HEK293 (cell line): Measurements from ENCODE around the gene ARHGAP5.

Source experiments
- CTCF ChIA-PET: fragments of 350-600 bp; formaldehyde crosslinking; extraction: SDS; loops from one replicate; lab custom pipeline; 2021; ENCODE audit warnings: antibody characterized with exemption; lab: Yijun Ruan, JAX
- POLR2A ChIA-PET: fragments of 300-600 bp; formaldehyde crosslinking; extraction: SDS; loops from one replicate; lab custom pipeline; 2020; ENCODE audit warnings: antibody characterized with exemption, inconsistent platforms; lab: Yijun Ruan, JAX
- H3K27ac ChIP-seq: fragments of 200-500 bp; sonication (Bioruptor generic); 2 replicates; pipeline ENCODE4 v1.5.1; 2014; ENCODE audit warnings: low read depth, low read length, control low read depth, inconsistent platforms; ENCODE audit errors: extremely low read depth
- H3K36me3 ChIP-seq, 2 experiments: fragments of 200-500 bp in 1 of 2; sonication (Bioruptor generic) in 1 of 2; 1 replicate in 1 of 2; 2 replicates in 1 of 2; pipeline ENCODE4 v1.5.1; 2014 to 2017; ENCODE audit warnings: inconsistent platforms in 2 of 2, low read length in 2 of 2; ENCODE audit not compliant: control insufficient read depth in 2 of 2, insufficient read depth in 1 of 2
- H3K4me1 ChIP-seq: fragments of 200-500 bp; sonication (Bioruptor generic); 2 replicates; pipeline ENCODE4 v1.5.1; 2014; ENCODE audit warnings: mild to moderate bottlenecking, low read length, inconsistent platforms; ENCODE audit not compliant: control insufficient read depth, insufficient read depth
- H3K4me3 ChIP-seq: 2 replicates; pipeline ENCODE4 v1.5.1; 2011; ENCODE audit warnings: low read depth, mild to moderate bottlenecking, control low read depth, low read length, moderate library complexity
- H3K9me3 ChIP-seq: fragments of 200-500 bp; sonication (Bioruptor generic); 2 replicates; pipeline ENCODE4 v1.5.1; 2014; ENCODE audit warnings: low read depth, low read length, inconsistent platforms; ENCODE audit not compliant: control insufficient read depth, insufficient read depth
- GFI1B ChIP-seq: fragments of 450-650 bp; formaldehyde crosslinking; IDR thresholded peaks from 2 replicates; pipeline ENCODE4 v1.5.1; 2016; ENCODE audit warnings: missing biosample characterization, missing genetic modification characterization
- KLF10 ChIP-seq: fragments of 450-650 bp; IDR thresholded peaks from 2 replicates; pipeline ENCODE4 v1.5.1; 2018; ENCODE audit warnings: missing biosample characterization, mild to moderate bottlenecking, missing genetic modification characterization
- ZNF112 ChIP-seq: fragments of 450-650 bp; formaldehyde crosslinking; IDR thresholded peaks from 2 replicates; pipeline ENCODE4 v1.5.0; 2017; ENCODE audit warnings: missing biosample characterization, missing genetic modification characterization
- ZNF184 ChIP-seq: fragments of 450-650 bp; IDR thresholded peaks from 2 replicates; pipeline ENCODE4 v1.5.1; 2018; ENCODE audit warnings: missing biosample characterization, mild to moderate bottlenecking, missing genetic modification characterization
- ZNF280D ChIP-seq: fragments of 450-650 bp; formaldehyde crosslinking; IDR thresholded peaks from 2 replicates; pipeline ENCODE4 v1.5.1; 2016; ENCODE audit warnings: missing biosample characterization, missing genetic modification characterization
- ZSCAN5A ChIP-seq: fragments of 450-650 bp; formaldehyde crosslinking; IDR thresholded peaks from 2 replicates; pipeline ENCODE4 v1.5.1; 2016; ENCODE audit warnings: missing biosample characterization, missing genetic modification characterization
- TF ChIP-seq, protein P1 (sequence below): fragments of 450-650 bp; formaldehyde crosslinking; conservative IDR thresholded peaks from 2 replicates; pipeline ENCODE4 v1.5.1; 2016; ENCODE audit warnings: low read depth, missing biosample characterization, missing genetic modification characterization

The ARHGAP5 gene

DNA sequence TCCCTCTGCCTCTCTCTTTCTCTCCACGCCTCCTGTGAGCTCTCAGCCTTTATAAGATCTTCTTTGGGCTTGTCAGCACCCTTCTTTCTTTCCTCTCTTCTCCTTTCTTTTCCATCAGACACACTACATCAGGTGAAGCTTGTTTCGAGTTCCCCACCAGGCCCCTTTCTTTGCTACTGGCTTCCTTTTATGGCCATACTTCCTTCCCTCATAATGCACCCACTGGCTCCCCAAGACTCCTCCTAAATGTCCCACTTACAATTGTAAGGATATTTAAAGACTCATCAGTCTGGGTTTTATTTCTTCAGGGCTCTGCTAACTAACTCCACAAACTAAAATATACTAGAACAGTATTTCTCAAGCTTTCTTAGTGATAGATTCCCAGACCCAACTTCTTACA lies 129.4 kb downstream of the ARHGAP5 start (continued):
- TF ChIP-seq ZNF280D (tag by site-specific recombination) (no peak), KLF10 (no peak), ZNF112 (tag by site-specific recombination) (no peak), ZNF184 (tag by site-specific recombination) (no peak)

- POLR2A ChIA-PET: no interaction called here
- no peak overlapping the region for H3K4me3 ChIP-seq
- H3K9me3 ChIP-seq: no peaks in the 10 kb centered on the region
- no peak overlapping the region for H3K27ac ChIP-seq
- peaks cover 15% of the 10 kb centered on the region; the same call in 1 of the 2 replicates for H3K4me1 ChIP-seq
- TF ChIP-seq, protein P1, sequence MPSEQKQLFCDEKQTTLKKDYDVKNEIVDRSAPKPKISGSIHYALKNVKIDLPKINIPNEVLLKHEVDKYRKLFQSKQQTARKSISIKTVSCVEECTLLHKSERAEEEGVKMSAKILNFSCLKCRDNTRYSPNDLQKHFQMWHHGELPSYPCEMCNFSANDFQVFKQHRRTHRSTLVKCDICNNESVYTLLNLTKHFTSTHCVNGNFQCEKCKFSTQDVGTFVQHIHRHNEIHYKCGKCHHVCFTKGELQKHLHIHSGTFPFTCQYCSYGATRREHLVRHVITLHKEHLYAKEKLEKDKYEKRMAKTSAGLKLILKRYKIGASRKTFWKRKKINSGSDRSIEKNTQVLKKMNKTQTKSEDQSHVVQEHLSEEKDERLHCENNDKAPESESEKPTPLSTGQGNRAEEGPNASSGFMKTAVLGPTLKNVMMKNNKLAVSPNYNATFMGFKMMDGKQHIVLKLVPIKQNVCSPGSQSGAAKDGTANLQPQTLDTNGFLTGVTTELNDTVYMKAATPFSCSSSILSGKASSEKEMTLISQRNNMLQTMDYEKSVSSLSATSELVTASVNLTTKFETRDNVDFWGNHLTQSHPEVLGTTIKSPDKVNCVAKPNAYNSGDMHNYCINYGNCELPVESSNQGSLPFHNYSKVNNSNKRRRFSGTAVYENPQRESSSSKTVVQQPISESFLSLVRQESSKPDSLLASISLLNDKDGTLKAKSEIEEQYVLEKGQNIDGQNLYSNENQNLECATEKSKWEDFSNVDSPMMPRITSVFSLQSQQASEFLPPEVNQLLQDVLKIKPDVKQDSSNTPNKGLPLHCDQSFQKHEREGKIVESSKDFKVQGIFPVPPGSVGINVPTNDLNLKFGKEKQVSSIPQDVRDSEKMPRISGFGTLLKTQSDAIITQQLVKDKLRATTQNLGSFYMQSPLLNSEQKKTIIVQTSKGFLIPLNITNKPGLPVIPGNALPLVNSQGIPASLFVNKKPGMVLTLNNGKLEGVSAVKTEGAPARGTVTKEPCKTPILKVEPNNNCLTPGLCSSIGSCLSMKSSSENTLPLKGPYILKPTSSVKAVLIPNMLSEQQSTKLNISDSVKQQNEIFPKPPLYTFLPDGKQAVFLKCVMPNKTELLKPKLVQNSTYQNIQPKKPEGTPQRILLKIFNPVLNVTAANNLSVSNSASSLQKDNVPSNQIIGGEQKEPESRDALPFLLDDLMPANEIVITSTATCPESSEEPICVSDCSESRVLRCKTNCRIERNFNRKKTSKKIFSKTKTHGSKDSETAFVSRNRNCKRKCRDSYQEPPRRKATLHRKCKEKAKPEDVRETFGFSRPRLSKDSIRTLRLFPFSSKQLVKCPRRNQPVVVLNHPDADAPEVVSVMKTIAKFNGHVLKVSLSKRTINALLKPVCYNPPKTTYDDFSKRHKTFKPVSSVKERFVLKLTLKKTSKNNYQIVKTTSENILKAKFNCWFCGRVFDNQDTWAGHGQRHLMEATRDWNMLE (tag by site-specific recombination): no peak
- no peak for TF ChIP-seq ZSCAN5A (tag by site-specific recombination)
- TF ChIP-seq GFI1B (tag by site-specific recombination): no peak
- CTCF ChIA-PET: interaction anchor here (0.6 to 1.0 kb wide), 3 partner anchors 43 to 795 kb away, joined by 3 read pairs; no protein-coding TSS in a partner anchor
- H3K36me3 ChIP-seq: no peaks in the 10 kb centered on the region
Observed at GRCh38 chr14:32208490-32208889, 131.4 kb downstream of the ARHGAP5 start.
